H1 (cell line): ENCODE results near the gene ZYX. TPM values are rescaled to one million over a fixed set of nuclear protein-coding genes. Genes with fewer than 3 reads are reported as not detected.

ENCODE experiments used
- SAP30 ChIP-seq: fragments of 300-600 bp; sonication (generic); IDR thresholded peaks from 2 replicates; pipeline ENCODE4 v1.7.1; 2012; ENCODE audit warnings: low read length, moderate library complexity, mild to moderate bottlenecking, inconsistent platforms; ENCODE audit not compliant: insufficient read depth, insufficient replicate concordance
- polyA plus RNA-seq, 7 experiments: library from polyadenylated mRNA; depleted of rRNA in 3 of 7; stranded (reverse) in 5 of 7; unstranded in 2 of 7; fragments of >200 nt in 5 of 7; fragments of 200-250 nt in 2 of 7; gene quantifications; 1 replicate in 5 of 7; 2 replicates in 1 of 7; 4 replicates in 1 of 7; pipeline versions ENCODE4 v1.2.1 to v1.2.3, GENCODE V29; 2011 to 2013; ENCODE audit warnings: missing spikeins in 2 of 7, mixed read lengths in 2 of 7
- total RNA-seq: library from RNA; stranded (reverse); fragmentation: NEBNext Ultra II Directional; extraction: Animal tissue kit (Norgen Biotek cat#: 25700); gene quantifications from 2 replicates; pipeline ENCODE4 v1.2.1, GENCODE V29; 2021

The ZYX gene
- total and polyA plus RNA-seq, 2 of the 8 experiments (the other 6 are each of a cell fraction or from before 2014, with no cell fraction given) = 40.6 to 159 TPM

GRCh38 chr7:143394777-143395176 is 13.6 kb downstream of the ZYX start (continued):
- TF ChIP-seq SAP30 = no peak
